ENCODE results near the gene GPT2.

The GPT2 gene

GRCh38 chr16:46843898-46844642 is 40.1 kb upstream of the GPT2 start:
- TF ChIP-seq CTCF (IDR thresholded peaks at IDR 0.05; ENCODE audit: insufficient read depth, low read length, missing control alignments), result no peak
- CTCF ChIA-PET, result interaction anchor here (0.8 to 3.2 kb wide), 5 partner anchors 8 to 170 kb away, joined by 3 to 21 read pairs (median 6); no protein-coding TSS in a partner anchor
- H3K4me3 ChIP-seq (ENCODE audit: low read depth, low read length), result no peak overlapping the region
- POLR2A ChIA-PET, result no interaction called here
- DNase-seq (ENCODE audit: low read depth, low spot score), result no peak

GRCh38 chr16:46844771-46845170 is 39.4 kb upstream of the GPT2 start:
- POLR2A ChIA-PET, result no interaction called here
- TF ChIP-seq CTCF (IDR thresholded peaks at IDR 0.05; ENCODE audit: insufficient read depth, low read length, missing control alignments), result no peak

GRCh38 chr16:46845952-46846351 is 38.2 kb upstream of the GPT2 start:
- POLR2A ChIA-PET, result no interaction called here
- no peak for DNase-seq (ENCODE audit: low read depth, low spot score)
- TF ChIP-seq CTCF (IDR thresholded peaks at IDR 0.05; ENCODE audit: insufficient read depth, low read length, missing control alignments), result no peak
- CTCF ChIA-PET, result interaction anchor here (1.3 to 3.2 kb wide), 6 partner anchors 8 to 172 kb away, joined by 5 to 21 read pairs (median 6); no protein-coding TSS in a partner anchor
- H3K4me3 ChIP-seq (ENCODE audit: low read depth, low read length), result no peak overlapping the region

More at GRCh38 chr16:46844771-46845170, 39.4 kb upstream of the GPT2 start:
- DNase-seq (ENCODE audit: low read depth, low spot score), result no peak
- H3K4me3 ChIP-seq (ENCODE audit: low read depth, low read length), result no peak overlapping the region
- CTCF ChIA-PET, result interaction anchor here (0.8 to 3.2 kb wide), 7 partner anchors 7 to 171 kb away, joined by 3 to 21 read pairs (median 5); no protein-coding TSS in a partner anchor

- no peak for DNase-seq (ENCODE audit: low read depth, low spot score)
Measured at GRCh38 chr16:46848768-46849764, 35.1 kb upstream of the GPT2 start.

GRCh38 chr16:46850619-46851555 is 33.3 kb upstream of the GPT2 start:
- ChIA-PET POLR2A (no interaction called here), CTCF (interaction anchor here (1.2 to 5.5 kb wide), 7 partner anchors 9 to 291 kb away, joined by 3 to 284 read pairs (median 35); no protein-coding TSS in a partner anchor)
- TF ChIP-seq CTCF (IDR thresholded peaks at IDR 0.05; ENCODE audit: insufficient read depth, low read length, missing control alignments), result no peak
- no peak for DNase-seq (ENCODE audit: low read depth, low spot score)
- H3K4me3 ChIP-seq (ENCODE audit: low read depth, low read length), result no peak overlapping the region

More at GRCh38 chr16:46848768-46849764, 35.1 kb upstream of the GPT2 start:
- no peak overlapping the region for H3K4me3 ChIP-seq (ENCODE audit: low read depth, low read length)
- POLR2A ChIA-PET, result no interaction called here
- TF ChIP-seq CTCF (IDR thresholded peaks at IDR 0.05; ENCODE audit: insufficient read depth, low read length, missing control alignments), result no peak
- CTCF ChIA-PET, result interaction anchor here (0.8 to 1.4 kb wide), 3 partner anchors 60 to 81 kb away, joined by 3 to 12 read pairs (median 4); no protein-coding TSS in a partner anchor
